Breast epithelium (tissue), 3 donors: Measurements from ENCODE around the gene IGSF22.
"Not testable (repeated sequence)": the region's sequence is repeated elsewhere in the genome, so short reads cannot be mapped to it uniquely, and the experiment has no call there.

Source experiments
- CTCF ChIP-seq, 3 donors: fragments of 450-650 bp; IDR thresholded peaks; one replicate each; pipeline ENCODE4 v1.5.1; 2016 to 2017; ENCODE audit warnings: antibody characterized with exemption in 3 of 3, mild to moderate bottlenecking in 3 of 3, moderate library complexity in 3 of 3
- POLR2A ChIP-seq: fragments of 450-650 bp; IDR thresholded peaks from one replicate; pipeline ENCODE4 v1.6.1; 2016; ENCODE audit warnings: antibody characterized with exemption, mild to moderate bottlenecking, moderate library complexity
- POLR2AphosphoS5 ChIP-seq, 3 donors: sonication (generic); formaldehyde crosslinking; IDR thresholded peaks; one replicate each; pipeline ENCODE4 v1.6.1; 2017; ENCODE audit warnings: antibody characterized with exemption in 3 of 3

- TF ChIP-seq CTCF (IDR thresholded peaks at IDR 0.05); POLR2A; POLR2AphosphoS5 (IDR thresholded peaks at IDR 0.05): not testable (repeated sequence)
Observed at GRCh38 chr11:18691467-18692140, 34.4 kb downstream of the IGSF22 start.
